Naive B cell (primary cell): Measurements from ENCODE around the gene EME1. TPM values are rescaled to one million over a fixed set of nuclear protein-coding genes. Genes with fewer than 3 reads are reported as not detected.

Source experiments
- polyA plus RNA-seq, 6 donors: library from polyadenylated mRNA; unstranded; fragments of 300-500 nt; fragmentation: Illumina TruSeq; gene quantifications; one replicate each; pipeline ENCODE4 v1.2.3, GENCODE V29; 2021; ENCODE audit warnings: low read depth in 6 of 6

The EME1 gene
- polyA plus RNA-seq, 6 donors from 2014 or later = 0.36 to 0.87 (median 0.59) TPM; not detected in 2

Other genes with a start within 250 kb of the EME1 start
- under 1 TPM in 2 of 6 donors, not detected in 4; 0.11 to 0.31 TPM for gene SAMD14, start 243.1 kb upstream of the EME1 start, polyA plus RNA-seq
- gene PPP1R9B, start 222.6 kb upstream of the EME1 start, polyA plus RNA-seq = 1 to 10 TPM in 5 of 6 donors, under 1 TPM in 1; 0.55 to 3.5 (median 2.3) TPM
- gene SGCA, start 207.2 kb upstream of the EME1 start, polyA plus RNA-seq = 10 to 100 TPM in 1 of 6 donors, 1 to 10 TPM in 5; 2.0 to 16.6 (median 3.5) TPM
- under 1 TPM in 2 of 6 donors, not detected in 4; 0.23 to 0.80 TPM for gene COL1A1, start 171.6 kb upstream of the EME1 start, polyA plus RNA-seq
- gene TMEM92, start 98.8 kb upstream of the EME1 start, polyA plus RNA-seq = not detected
- 10 to 100 TPM in 2 of 6 donors, 1 to 10 TPM in 4; 5.7 to 14.0 (median 9.5) TPM for gene XYLT2, start 27.1 kb upstream of the EME1 start, polyA plus RNA-seq
- 10 to 100 TPM; 46.6 to 62.9 (median 50.4) TPM for gene MRPL27, start within 50 bp of the EME1 start, polyA plus RNA-seq
- 10 to 100 TPM; 15.4 to 29.2 (median 20.0) TPM for gene LRRC59, start 24.3 kb downstream of the EME1 start, polyA plus RNA-seq
- gene ACSF2, start 53.0 kb downstream of the EME1 start, polyA plus RNA-seq = 1 to 10 TPM; 3.3 to 9.1 (median 5.2) TPM
- under 1 TPM in 3 of 6 donors, not detected in 3; 0.14 to 0.24 (median 0.16) TPM for gene CHAD, start 95.7 kb downstream of the EME1 start, polyA plus RNA-seq
- gene RSAD1, start 105.6 kb downstream of the EME1 start, polyA plus RNA-seq = 10 to 100 TPM; 42.1 to 58.9 (median 51.0) TPM
- gene MYCBPAP, start 135.2 kb downstream of the EME1 start, polyA plus RNA-seq = under 1 TPM in 3 of 6 donors, not detected in 3; 0.14 to 0.75 (median 0.47) TPM
- gene EPN3, start 159.5 kb downstream of the EME1 start, polyA plus RNA-seq = not detected
- 10 to 100 TPM in 4 of 6 donors, 1 to 10 TPM in 2; 8.2 to 17.0 (median 11.9) TPM for gene SPATA20, start 173.9 kb downstream of the EME1 start, polyA plus RNA-seq
- not detected for gene CACNA1G, start 187.5 kb downstream of the EME1 start, polyA plus RNA-seq